WERI-Rb-1 (cell line): ENCODE measurements around the gene PLXNA4.

ENCODE experiments used
- DNase-seq: peaks from one replicate; pipeline ENCODE4 v3.0.0-alpha.2; 2020
- H3K27ac ChIP-seq: fragments of 250-450 bp; sonication (Bioruptor Pico); 2 replicates; pipeline ENCODE4 v1.5.1; 2020; ENCODE audit warnings: mild to moderate bottlenecking, moderate library complexity
- H3K27me3 ChIP-seq: fragments of 250-450 bp; sonication (Bioruptor Pico); 2 replicates; pipeline ENCODE4 v1.5.1; 2021; ENCODE audit warnings: mild to moderate bottlenecking, low read depth, moderate library complexity; ENCODE audit not compliant: insufficient read depth, severe bottlenecking
- H3K36me3 ChIP-seq: fragments of 250-450 bp; sonication (Bioruptor Pico); 2 replicates; pipeline ENCODE4 v1.5.1; 2020; ENCODE audit warnings: mild to moderate bottlenecking, moderate library complexity
- H3K4me3 ChIP-seq: 2 replicates; pipeline ENCODE4 v1.5.1; 2011; ENCODE audit warnings: low read depth, mild to moderate bottlenecking, control low read depth, low read length
- H3K9me3 ChIP-seq: fragments of 250-450 bp; sonication (Bioruptor Pico); 2 replicates; pipeline ENCODE4 v1.5.1; 2021; ENCODE audit warnings: mild to moderate bottlenecking, moderate library complexity; ENCODE audit not compliant: severe bottlenecking
- TF ChIP-seq, protein P1 (sequence below): IDR thresholded peaks from 2 replicates; pipeline ENCODE4 v1.5.1; 2011; ENCODE audit warnings: low read depth, mild to moderate bottlenecking, control low read depth, inconsistent platforms, low read length

The PLXNA4 gene

DNA sequence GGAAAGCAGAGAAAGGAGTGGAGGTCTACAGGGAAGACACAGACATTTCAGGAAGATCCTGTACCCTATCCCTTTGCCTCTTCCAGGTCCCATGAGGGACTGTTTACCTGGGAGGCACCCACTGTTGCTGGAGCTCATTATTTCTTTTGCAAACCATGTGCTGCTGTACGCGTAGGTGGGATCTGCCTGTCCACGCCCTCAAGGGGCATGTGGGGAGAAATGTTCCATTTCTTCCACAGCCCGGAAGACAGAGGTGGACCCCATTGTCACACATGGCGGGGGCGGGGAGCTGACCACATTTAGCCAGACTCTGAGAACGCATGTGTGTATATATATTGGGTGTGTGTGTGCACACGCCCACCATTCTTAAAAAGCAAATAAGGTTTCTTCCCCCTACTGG lies 2.0 kb downstream of the PLXNA4 start:
- no peak overlapping the region for H3K4me3 ChIP-seq
- TF ChIP-seq, protein P1, sequence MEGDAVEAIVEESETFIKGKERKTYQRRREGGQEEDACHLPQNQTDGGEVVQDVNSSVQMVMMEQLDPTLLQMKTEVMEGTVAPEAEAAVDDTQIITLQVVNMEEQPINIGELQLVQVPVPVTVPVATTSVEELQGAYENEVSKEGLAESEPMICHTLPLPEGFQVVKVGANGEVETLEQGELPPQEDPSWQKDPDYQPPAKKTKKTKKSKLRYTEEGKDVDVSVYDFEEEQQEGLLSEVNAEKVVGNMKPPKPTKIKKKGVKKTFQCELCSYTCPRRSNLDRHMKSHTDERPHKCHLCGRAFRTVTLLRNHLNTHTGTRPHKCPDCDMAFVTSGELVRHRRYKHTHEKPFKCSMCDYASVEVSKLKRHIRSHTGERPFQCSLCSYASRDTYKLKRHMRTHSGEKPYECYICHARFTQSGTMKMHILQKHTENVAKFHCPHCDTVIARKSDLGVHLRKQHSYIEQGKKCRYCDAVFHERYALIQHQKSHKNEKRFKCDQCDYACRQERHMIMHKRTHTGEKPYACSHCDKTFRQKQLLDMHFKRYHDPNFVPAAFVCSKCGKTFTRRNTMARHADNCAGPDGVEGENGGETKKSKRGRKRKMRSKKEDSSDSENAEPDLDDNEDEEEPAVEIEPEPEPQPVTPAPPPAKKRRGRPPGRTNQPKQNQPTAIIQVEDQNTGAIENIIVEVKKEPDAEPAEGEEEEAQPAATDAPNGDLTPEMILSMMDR: no peak
- no peaks in the 10 kb centered on the region for H3K9me3 ChIP-seq
- H3K27me3 ChIP-seq: peaks cover 23% of the 10 kb centered on the region
- H3K27ac ChIP-seq: no peak overlapping the region
- no peak for DNase-seq
- no peaks in the 10 kb centered on the region for H3K36me3 ChIP-seq

DNA sequence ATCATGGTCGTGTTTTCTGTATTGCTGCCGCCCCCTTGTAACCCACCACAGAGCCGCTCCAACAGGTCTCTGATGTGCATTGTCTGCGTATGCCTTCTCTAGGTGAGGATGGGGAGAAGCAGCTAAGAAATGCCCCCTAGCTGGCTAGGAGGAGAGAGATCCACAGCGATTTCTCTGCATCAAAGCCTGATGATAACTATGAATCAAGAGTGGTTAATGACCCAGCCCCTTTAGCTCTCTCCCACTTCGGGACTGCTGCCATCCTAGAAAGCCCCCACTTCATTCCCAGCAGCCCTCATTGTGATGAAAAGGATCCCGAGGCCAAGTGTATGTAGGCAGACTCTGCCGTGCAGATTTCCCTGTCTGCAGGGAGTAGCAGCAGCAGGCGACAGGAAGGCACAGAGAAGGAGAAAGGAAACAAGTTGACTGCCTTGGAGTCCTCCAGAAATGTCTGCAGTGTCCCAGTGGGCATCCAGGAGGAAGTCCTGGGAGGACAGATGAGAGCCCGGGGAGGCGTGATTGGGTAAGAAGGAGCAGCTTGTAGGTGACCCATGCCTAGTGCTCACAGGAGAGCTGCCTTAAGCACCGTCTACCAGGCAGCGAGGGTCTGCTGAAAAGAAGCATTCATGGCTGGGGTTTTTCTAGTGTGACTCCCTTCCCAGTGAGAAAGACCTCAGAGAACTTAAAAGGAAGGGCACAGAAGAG lies 2.9 kb downstream of the PLXNA4 start:
- Histone ChIP-seq H3K27me3 (peaks cover 20% of the 10 kb centered on the region), H3K27ac (no peak overlapping the region), H3K36me3 (no peaks in the 10 kb centered on the region), H3K4me3 (no peak overlapping the region), H3K9me3 (no peaks in the 10 kb centered on the region)
- no peak for DNase-seq
- TF ChIP-seq, protein P1: no peak

DNA sequence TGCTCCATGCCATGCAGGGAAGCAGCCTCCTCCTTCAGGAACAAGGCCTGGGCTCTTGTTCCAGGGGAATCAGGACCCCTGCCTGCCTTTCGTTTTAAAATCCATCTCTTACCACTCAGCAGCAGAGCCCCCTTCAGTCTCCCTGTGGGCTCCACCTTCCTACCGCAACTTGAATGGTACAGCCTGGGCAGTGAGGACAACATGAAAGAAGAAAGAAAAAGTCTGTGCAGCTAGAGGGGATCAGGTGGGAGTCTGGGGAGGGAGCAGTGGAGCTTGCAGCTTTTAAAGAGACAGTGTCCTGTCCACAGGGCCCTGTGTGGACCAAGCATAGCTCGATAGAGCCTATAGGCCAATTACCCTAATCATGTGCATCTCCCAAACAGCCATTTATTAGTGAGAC lies 3.7 kb downstream of the PLXNA4 start:
- TF ChIP-seq, protein P1: no peak

DNA sequence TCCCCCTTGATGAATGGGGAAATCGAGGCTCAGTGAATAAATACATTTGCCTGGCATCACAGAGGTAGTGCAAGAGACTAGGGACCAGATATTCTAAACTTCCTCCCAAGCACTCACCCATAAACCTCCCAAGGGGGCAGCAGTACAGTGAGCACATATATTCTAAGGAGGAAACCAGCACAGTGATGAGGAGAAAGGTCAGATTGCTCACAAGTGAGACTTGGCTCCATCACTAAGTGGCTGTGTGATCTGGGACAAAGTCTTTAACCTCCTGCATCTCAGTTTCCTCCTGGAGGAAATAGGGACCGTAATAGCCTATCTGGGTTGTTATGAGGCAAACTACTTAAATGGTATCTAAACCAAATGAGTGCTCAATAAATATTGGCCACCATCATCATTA lies 4.3 kb downstream of the PLXNA4 start:
- TF ChIP-seq, protein P1: no peak
- no peak overlapping the region for H3K27ac ChIP-seq
- peaks cover 9% of the 10 kb centered on the region for H3K27me3 ChIP-seq
- no peaks in the 10 kb centered on the region for H3K36me3 ChIP-seq
- H3K4me3 ChIP-seq: no peak overlapping the region
- no peaks in the 10 kb centered on the region for H3K9me3 ChIP-seq
- no peak for DNase-seq

More for the DNA sequence above, 3.7 kb downstream of the PLXNA4 start:
- Histone ChIP-seq H3K9me3 (no peaks in the 10 kb centered on the region), H3K4me3 (no peak overlapping the region), H3K27ac (no peak overlapping the region), H3K36me3 (no peaks in the 10 kb centered on the region), H3K27me3 (peaks cover 12% of the 10 kb centered on the region)
- no peak for DNase-seq

DNA sequence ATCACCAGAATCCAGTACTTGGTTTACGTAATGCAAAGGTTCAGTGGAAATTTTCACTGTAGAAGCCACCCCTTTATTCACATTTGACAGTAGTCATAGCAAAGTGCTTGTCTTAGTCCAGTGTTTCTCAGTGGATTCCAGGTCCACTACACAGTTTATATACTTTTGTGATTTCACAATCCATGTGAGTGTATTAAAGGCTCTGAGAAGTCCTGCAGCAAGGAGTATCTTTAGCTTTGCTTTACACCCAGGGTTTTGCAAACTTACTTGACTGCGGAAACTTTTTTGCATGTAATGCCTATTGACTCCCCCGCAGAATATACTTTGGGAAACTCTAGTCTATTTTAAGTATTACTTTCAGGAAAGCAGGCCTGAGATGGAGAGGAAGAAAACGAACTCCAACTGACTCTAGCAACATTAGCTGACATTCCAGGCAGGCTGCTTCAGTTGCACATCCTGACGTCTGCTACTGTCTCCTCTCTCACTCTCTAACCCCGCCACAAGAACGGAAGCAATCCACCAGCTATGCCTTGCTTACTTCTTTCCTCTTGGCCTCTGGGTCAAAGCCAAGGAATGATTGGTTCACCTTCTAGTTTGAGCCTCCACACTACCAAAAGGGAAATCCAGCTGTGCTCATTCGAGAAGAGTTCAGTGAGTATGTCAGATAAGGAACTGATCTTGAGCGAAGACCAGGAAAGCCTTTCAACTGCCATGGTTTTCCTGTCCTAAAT lies 6.2 kb downstream of the PLXNA4 start:
- H3K9me3 ChIP-seq: no peaks in the 10 kb centered on the region
- no peak overlapping the region for H3K27ac ChIP-seq
- no peaks in the 10 kb centered on the region for H3K36me3 ChIP-seq
- TF ChIP-seq, protein P1: no peak
- no peak for DNase-seq
- H3K4me3 ChIP-seq: no peak overlapping the region
- H3K27me3 ChIP-seq: no peaks in the 10 kb centered on the region

DNA sequence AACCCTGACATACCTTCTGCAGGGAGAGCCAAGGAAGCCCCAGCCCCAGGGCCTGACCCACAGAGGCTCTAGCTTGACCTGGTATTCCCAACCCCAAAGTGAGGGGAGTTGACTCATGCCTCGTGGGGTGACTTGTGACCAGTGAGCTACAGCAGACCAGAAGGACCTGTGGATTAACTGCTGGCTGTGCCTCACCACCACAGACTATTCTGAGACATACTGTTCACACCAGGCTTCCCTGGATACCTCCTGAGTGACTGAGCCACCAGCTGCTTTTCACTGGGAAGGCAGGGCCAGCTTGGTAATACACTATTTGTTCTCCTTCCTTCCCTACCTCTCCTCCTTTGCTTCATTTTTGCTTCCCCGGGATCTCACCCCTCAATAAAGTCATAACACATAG lies 7.3 kb downstream of the PLXNA4 start:
- H3K4me3 ChIP-seq: no peak overlapping the region
- H3K27me3 ChIP-seq: peaks cover 4% of the 10 kb centered on the region
- no peaks in the 10 kb centered on the region for H3K36me3 ChIP-seq
- TF ChIP-seq, protein P1: no peak
- no peak for DNase-seq
- no peaks in the 10 kb centered on the region for H3K9me3 ChIP-seq
- no peak overlapping the region for H3K27ac ChIP-seq
